ENCODE data around the gene MME. TPM values are rescaled to one million over a fixed set of nuclear protein-coding genes. Genes with fewer than 3 reads are reported as not detected.

The MME gene
- total RNA-seq: 310 and 479 TPM in 2 replicates

GRCh38 chr3:155079746-155080487 lies at the start of gene MME:
Gene MME, plus strand, starts transcription at chr3:155080319. Its CDS starts 3,849 bp downstream, at chr3:155084168.
- DNase-seq (ENCODE audit: low read depth): peak; percentile 82
- TF ChIP-seq, protein P1, sequence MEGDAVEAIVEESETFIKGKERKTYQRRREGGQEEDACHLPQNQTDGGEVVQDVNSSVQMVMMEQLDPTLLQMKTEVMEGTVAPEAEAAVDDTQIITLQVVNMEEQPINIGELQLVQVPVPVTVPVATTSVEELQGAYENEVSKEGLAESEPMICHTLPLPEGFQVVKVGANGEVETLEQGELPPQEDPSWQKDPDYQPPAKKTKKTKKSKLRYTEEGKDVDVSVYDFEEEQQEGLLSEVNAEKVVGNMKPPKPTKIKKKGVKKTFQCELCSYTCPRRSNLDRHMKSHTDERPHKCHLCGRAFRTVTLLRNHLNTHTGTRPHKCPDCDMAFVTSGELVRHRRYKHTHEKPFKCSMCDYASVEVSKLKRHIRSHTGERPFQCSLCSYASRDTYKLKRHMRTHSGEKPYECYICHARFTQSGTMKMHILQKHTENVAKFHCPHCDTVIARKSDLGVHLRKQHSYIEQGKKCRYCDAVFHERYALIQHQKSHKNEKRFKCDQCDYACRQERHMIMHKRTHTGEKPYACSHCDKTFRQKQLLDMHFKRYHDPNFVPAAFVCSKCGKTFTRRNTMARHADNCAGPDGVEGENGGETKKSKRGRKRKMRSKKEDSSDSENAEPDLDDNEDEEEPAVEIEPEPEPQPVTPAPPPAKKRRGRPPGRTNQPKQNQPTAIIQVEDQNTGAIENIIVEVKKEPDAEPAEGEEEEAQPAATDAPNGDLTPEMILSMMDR (IDR thresholded peaks at IDR 0.05; ENCODE audit: insufficient read depth, low read depth, low read length): no peak
- H3K4me3 ChIP-seq (ENCODE audit: low read depth, low read length): peak within 1 kb of the TSS; percentile 88

DNA sequence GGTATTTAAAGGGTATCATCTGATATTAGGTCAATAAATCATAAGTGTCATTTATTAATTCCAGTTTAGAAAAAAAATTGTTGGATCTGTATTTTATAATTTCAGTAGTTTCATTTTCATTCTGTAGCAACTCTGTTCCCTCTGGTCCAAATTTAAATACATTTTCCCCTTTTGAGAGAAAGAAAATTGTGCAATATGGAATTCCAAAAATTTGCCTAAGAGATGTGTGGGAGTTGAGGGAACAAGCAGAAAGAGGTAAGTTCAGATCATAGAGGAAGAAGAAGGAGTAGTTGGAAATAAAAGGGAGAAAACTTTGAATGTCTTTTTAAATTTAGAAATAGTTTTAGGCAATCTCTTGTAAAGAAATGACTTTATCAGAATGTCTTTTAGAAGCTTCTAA lies 48.9 kb upstream of the MME start:
- H3K4me3 ChIP-seq (ENCODE audit: low read depth, low read length): no peak overlapping the region
- DNase-seq (ENCODE audit: low read depth): peak; percentile 61
- TF ChIP-seq, protein P1 (IDR thresholded peaks at IDR 0.05; ENCODE audit: insufficient read depth, low read depth, low read length): no peak

GRCh38 chr3:155032918-155033317 lies 47.2 kb upstream of the MME start:
- no peak overlapping the region for H3K4me3 ChIP-seq (ENCODE audit: low read depth, low read length)
- TF ChIP-seq, protein P1 (IDR thresholded peaks at IDR 0.05; ENCODE audit: insufficient read depth, low read depth, low read length): no peak
- DNase-seq (ENCODE audit: low read depth): peak; percentile 96

DNA sequence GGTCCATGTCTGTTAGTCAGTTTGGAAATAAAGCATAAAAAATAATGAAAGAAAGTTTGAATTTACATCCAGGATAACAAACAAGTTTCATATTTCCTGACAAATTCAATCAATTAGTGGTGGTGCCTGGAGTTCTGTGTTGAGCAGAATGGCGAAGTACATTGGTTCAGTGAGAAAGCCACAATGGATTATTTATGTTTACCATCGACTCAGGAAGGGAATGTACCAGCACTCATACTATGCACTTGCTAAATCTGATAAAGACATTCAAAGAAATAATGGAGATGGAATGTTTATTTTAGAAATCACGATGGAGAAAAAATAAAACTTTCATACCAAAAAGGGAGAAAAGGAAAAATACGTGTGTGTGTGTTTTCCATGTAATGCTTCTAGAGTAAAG lies 45.3 kb upstream of the MME start:
- peak; percentile 72 for DNase-seq (ENCODE audit: low read depth)
- TF ChIP-seq, protein P1 (IDR thresholded peaks at IDR 0.05; ENCODE audit: insufficient read depth, low read depth, low read length): no peak
- no peak overlapping the region for H3K4me3 ChIP-seq (ENCODE audit: low read depth, low read length)

DNA sequence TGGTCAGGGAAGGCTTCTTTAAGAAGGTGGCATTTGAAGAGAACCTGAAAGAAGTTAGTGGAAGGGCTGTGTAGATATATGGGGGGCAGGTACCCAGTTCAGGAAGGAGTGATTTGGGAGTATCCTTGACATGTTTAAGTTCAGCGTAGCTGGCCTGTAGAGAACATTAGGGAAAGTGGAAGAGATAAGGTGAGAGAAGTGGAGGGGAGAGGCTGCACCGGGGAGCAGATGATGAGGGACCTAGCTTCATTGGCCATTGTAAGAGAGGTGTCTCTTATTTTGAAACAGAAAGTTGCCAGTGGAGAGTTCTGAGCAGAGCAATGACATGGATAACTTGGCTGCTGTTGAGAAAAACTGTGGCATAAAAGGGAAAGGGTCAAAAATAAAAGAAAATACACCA lies 44.6 kb upstream of the MME start:
- no peak for DNase-seq (ENCODE audit: low read depth)
- TF ChIP-seq, protein P1 (IDR thresholded peaks at IDR 0.05; ENCODE audit: insufficient read depth, low read depth, low read length): no peak
- H3K4me3 ChIP-seq (ENCODE audit: low read depth, low read length): no peak overlapping the region

DNA sequence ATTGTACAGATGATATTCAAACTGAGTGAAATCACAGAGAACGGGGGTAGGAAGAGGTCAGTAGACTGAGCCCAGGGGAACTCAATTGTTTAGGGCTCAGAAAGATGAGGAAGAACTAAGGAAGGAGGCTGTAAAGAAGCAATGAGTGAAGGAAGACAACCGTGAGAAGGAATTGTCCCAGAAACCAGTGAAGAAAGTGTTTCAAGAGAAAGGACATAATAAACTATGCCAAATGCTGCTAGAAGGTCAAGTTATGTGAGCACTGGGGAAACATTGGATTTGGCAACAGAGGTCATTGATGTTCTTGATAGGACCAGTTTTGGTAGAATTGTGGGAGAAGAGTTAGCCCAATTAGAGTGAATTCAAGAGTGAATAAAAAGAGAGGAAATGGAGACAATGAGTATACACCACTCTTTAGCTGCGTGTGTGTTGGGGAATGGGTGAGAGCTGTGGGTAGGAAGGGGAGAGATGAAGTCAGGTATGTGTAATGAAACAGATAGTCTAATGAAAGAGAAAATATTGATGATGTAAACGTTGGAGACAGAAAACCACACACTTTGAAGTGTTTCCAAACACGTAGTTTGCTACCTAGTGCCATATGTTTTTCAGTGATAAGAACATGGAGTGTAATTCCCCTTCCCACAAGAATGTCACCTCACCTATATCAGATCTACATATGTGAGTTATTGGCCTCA lies 42.5 kb upstream of the MME start:
- TF ChIP-seq, protein P1 (IDR thresholded peaks at IDR 0.05; ENCODE audit: insufficient read depth, low read depth, low read length): no peak
- no peak overlapping the region for H3K4me3 ChIP-seq (ENCODE audit: low read depth, low read length)
- peak; percentile 56 for DNase-seq (ENCODE audit: low read depth)
